Right ventricle myocardium superior (tissue), 1 donor: ENCODE results near the gene VCAN. TPM values are rescaled to one million over a fixed set of nuclear protein-coding genes. Genes with fewer than 3 reads are reported as not detected.

Experiments used
- ATAC-seq: fragments of 200-7000 bp; cut with Tn5 transposase; one replicate; pipeline ENCODE4 v1.9.1; 2020; ENCODE audit warnings: mild to moderate bottlenecking; ENCODE audit not compliant: poor library complexity
- DNase-seq: peaks from one replicate; pipeline ENCODE4 v3.0.0-alpha.2; 2020
- intact Hi-C: fragments of 100-400 bp; cut with DNase I; formaldehyde crosslinking; loops from one replicate; pipeline ENCODE4 v1.11.2; 2022
- total RNA-seq: library from RNA; stranded (reverse); fragmentation: NEBNext Ultra II Directional; extraction: Animal tissue kit (Norgen Biotek cat#: 25700); gene quantifications from one replicate; pipeline ENCODE4 v1.2.1, GENCODE V29; 2021
- donor health status: DM: no; HTN: yes; CAD: no; lungs with severe emphysema.

VCAN gene
- total RNA-seq, 1 donor from 2014 or later: 24.1 TPM

GRCh38 chr5:83523929-83524328, 52.4 kb downstream of the VCAN start:
- no peak for DNase-seq
- no peak for ATAC-seq
- intact Hi-C loops: no loop called here

GRCh38 chr5:83524345-83524744, 52.8 kb downstream of the VCAN start:
- DNase-seq (no peak), ATAC-seq (no peak)
- intact Hi-C loops: no loop called here

- DNase-seq (no peak), ATAC-seq (no peak)
- intact Hi-C loops: no loop called here
These were observed 53.4 kb downstream of the VCAN start for GRCh38 chr5:83524991-83525390.

GRCh38 chr5:83526289-83526688, 54.7 kb downstream of the VCAN start:
- DNase-seq (no peak), ATAC-seq (no peak)
- intact Hi-C loops: no loop called here

- intact Hi-C loops: no loop called here
- DNase-seq (no peak), ATAC-seq (no peak)
These were observed 55.7 kb downstream of the VCAN start for GRCh38 chr5:83527221-83527620.

GRCh38 chr5:83527722-83528438, 56.3 kb downstream of the VCAN start:
- DNase-seq (no peak), ATAC-seq (no peak)
- intact Hi-C loops: no loop called here

- intact Hi-C loops: no loop called here
- ATAC-seq (no peak), DNase-seq (no peak)
These were observed 56.9 kb downstream of the VCAN start for GRCh38 chr5:83528439-83528769.

- no peak for DNase-seq
- no peak for ATAC-seq
- intact Hi-C loops: no loop called here
These were observed 58.6 kb downstream of the VCAN start for GRCh38 chr5:83530193-83530592.

GRCh38 chr5:83531661-83532060, 60.1 kb downstream of the VCAN start:
- DNase-seq (no peak), ATAC-seq (no peak)
- intact Hi-C loops: no loop called here

GRCh38 chr5:83538786-83539462, 67.4 kb downstream of the VCAN start:
- no peak for ATAC-seq
- DNase-seq: no peak
- intact Hi-C loops: no loop called here

- intact Hi-C loops: no loop called here
- ATAC-seq: no peak
- DNase-seq: no peak
These were observed 67.9 kb downstream of the VCAN start for GRCh38 chr5:83539463-83539790.

- intact Hi-C loops: no loop called here
- no peak for DNase-seq
- ATAC-seq: peak; percentile 69
These were observed 68.6 kb downstream of the VCAN start for GRCh38 chr5:83540105-83540504.

- ATAC-seq: no peak
- DNase-seq: no peak
- intact Hi-C loops: no loop called here
These were observed 69.2 kb downstream of the VCAN start for GRCh38 chr5:83540783-83541182.

- ATAC-seq (no peak), DNase-seq (no peak)
- intact Hi-C loops: no loop called here
These were observed 71.3 kb downstream of the VCAN start for GRCh38 chr5:83542839-83543238.

- ATAC-seq (no peak), DNase-seq (no peak)
- intact Hi-C loops: no loop called here
These were observed 72.4 kb downstream of the VCAN start for GRCh38 chr5:83543898-83544297.

GRCh38 chr5:83547161-83547560, 75.6 kb downstream of the VCAN start:
- no peak for ATAC-seq
- no peak for DNase-seq
- intact Hi-C loops: no loop called here

GRCh38 chr5:83547889-83548288, 76.3 kb downstream of the VCAN start:
- intact Hi-C loops: no loop called here
- ATAC-seq (no peak), DNase-seq (no peak)

- no peak for ATAC-seq
- DNase-seq: no peak
- intact Hi-C loops: no loop called here
These were observed 77.0 kb downstream of the VCAN start for GRCh38 chr5:83548581-83548980.

- DNase-seq (no peak), ATAC-seq (no peak)
- intact Hi-C loops: no loop called here
These were observed 77.5 kb downstream of the VCAN start for GRCh38 chr5:83549076-83549475.

- no peak for ATAC-seq
- intact Hi-C loops: no loop called here
- DNase-seq: no peak
These were observed 78.1 kb downstream of the VCAN start for GRCh38 chr5:83549674-83550073.

GRCh38 chr5:83551821-83552220, 80.3 kb downstream of the VCAN start:
- DNase-seq (no peak), ATAC-seq (peak; percentile 57)
- intact Hi-C loops: no loop called here
